ENCODE measurements around the gene ZNF804B.
"Not testable (repeated sequence)": the region's sequence is repeated elsewhere in the genome, so short reads cannot be mapped to it uniquely, and the experiment has no call there.

Gene ZNF804B

GRCh38 chr7:89085580-89085979 is 326.1 kb downstream of the ZNF804B start:
- no peak for DNase-seq (ENCODE audit: low spot score)

GRCh38 chr7:89091550-89091949 is 332.1 kb downstream of the ZNF804B start:
- DNase-seq (ENCODE audit: low spot score) = no peak

GRCh38 chr7:89094269-89094668 is 334.8 kb downstream of the ZNF804B start:
- no peak for DNase-seq (ENCODE audit: low spot score)

GRCh38 chr7:89103564-89103963 is 344.1 kb downstream of the ZNF804B start:
- DNase-seq (ENCODE audit: low spot score) = no peak

- no peak for DNase-seq (ENCODE audit: low spot score)
Measured at GRCh38 chr7:89104748-89105685, 345.5 kb downstream of the ZNF804B start.

- DNase-seq (ENCODE audit: low spot score) = no peak
Measured at GRCh38 chr7:89123871-89124270, 364.4 kb downstream of the ZNF804B start.

- no peak for DNase-seq (ENCODE audit: low spot score)
Measured at GRCh38 chr7:89129600-89130375, 370.3 kb downstream of the ZNF804B start.

- no peak for DNase-seq (ENCODE audit: low spot score)
Measured at GRCh38 chr7:89133357-89133756, 373.9 kb downstream of the ZNF804B start.

GRCh38 chr7:89133819-89134218 is 374.3 kb downstream of the ZNF804B start:
- no peak for DNase-seq (ENCODE audit: low spot score)

- DNase-seq (ENCODE audit: low spot score) = no peak
Measured at GRCh38 chr7:89145801-89146200, 386.3 kb downstream of the ZNF804B start.

GRCh38 chr7:89160107-89160506 is 400.6 kb downstream of the ZNF804B start:
- no peak for DNase-seq (ENCODE audit: low spot score)

GRCh38 chr7:89165421-89165820 is 405.9 kb downstream of the ZNF804B start:
- DNase-seq (ENCODE audit: low spot score) = no peak

GRCh38 chr7:89170628-89171027 is 411.1 kb downstream of the ZNF804B start:
- DNase-seq (ENCODE audit: low spot score) = no peak

GRCh38 chr7:89182116-89182515 is 422.6 kb downstream of the ZNF804B start:
- DNase-seq (ENCODE audit: low spot score) = no peak

- DNase-seq (ENCODE audit: low spot score) = no peak
Measured at GRCh38 chr7:89183712-89184111, 424.2 kb downstream of the ZNF804B start.

GRCh38 chr7:89200758-89201157 is 441.3 kb downstream of the ZNF804B start:
- no peak for DNase-seq (ENCODE audit: low spot score)

- no peak for DNase-seq (ENCODE audit: low spot score)
Measured at GRCh38 chr7:89223900-89224395, 464.4 kb downstream of the ZNF804B start.

- not testable (repeated sequence) for DNase-seq (ENCODE audit: low spot score)
Measured at GRCh38 chr7:89228688-89229171, 469.2 kb downstream of the ZNF804B start.

- no peak for DNase-seq (ENCODE audit: low spot score)
Measured at GRCh38 chr7:89238156-89238555, 478.7 kb downstream of the ZNF804B start.

GRCh38 chr7:89246196-89246595 is 486.7 kb downstream of the ZNF804B start:
- no peak for DNase-seq (ENCODE audit: low spot score)

GRCh38 chr7:89247207-89247606 is 487.7 kb downstream of the ZNF804B start:
- no peak for DNase-seq (ENCODE audit: low spot score)

- no peak for DNase-seq (ENCODE audit: low spot score)
Measured at GRCh38 chr7:89259085-89259484, 499.6 kb downstream of the ZNF804B start.

- no peak for DNase-seq (ENCODE audit: low spot score)
Measured at GRCh38 chr7:89264126-89264525, 504.6 kb downstream of the ZNF804B start.
